Loucy (cell line): ENCODE measurements around the gene ADGRF3.

Source experiments
- CTCF ChIP-seq: fragments of 200-600 bp; sonication (generic); conservative IDR thresholded peaks from 2 replicates; pipeline ENCODE4 v1.5.1; 2014; ENCODE audit warnings: mild to moderate bottlenecking, antibody characterized with exemption, low read length
- EZH2phosphoT487 ChIP-seq: fragments of 200-600 bp; IDR thresholded peaks from 2 replicates; pipeline ENCODE4 v1.6.1; 2018; ENCODE audit warnings: antibody characterized with exemption, mild to moderate bottlenecking, moderate library complexity, borderline replicate concordance

GRCh38 chr2:26336719-26337118, 9.9 kb downstream of the ADGRF3 start:
- TF ChIP-seq CTCF = no peak
- TF ChIP-seq EZH2phosphoT487 = no peak
